Measurements from ENCODE around the gene RAD18.

Gene RAD18

GRCh38 chr3:8856721-8857120 lies 106.6 kb downstream of the RAD18 start:
- DNase-seq, result no peak

DNA sequence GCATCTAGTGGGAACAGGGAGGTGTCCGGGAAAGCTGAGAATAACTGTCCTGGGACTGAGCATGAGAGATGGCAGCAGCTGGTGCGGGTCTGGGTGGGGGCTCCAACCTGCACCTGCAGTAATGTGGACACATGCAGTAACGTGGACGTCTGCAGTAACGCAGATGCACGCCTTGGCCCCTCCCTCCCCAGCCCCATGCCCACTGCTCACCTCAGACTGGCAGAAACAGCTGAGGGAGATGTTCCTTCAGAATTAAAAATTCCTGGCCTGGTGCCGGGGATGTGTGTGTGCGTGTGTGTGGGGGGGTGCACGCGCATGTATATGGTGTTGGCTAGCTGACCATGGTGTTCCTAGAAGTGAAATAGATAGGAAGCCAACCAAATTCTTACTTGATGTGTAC lies 107.2 kb downstream of the RAD18 start:
- DNase-seq, result no peak

GRCh38 chr3:8854656-8855055 lies 108.6 kb downstream of the RAD18 start:
- no peak for DNase-seq

- DNase-seq, result no peak
These were observed 110.2 kb downstream of the RAD18 start for GRCh38 chr3:8853081-8853480.

DNA sequence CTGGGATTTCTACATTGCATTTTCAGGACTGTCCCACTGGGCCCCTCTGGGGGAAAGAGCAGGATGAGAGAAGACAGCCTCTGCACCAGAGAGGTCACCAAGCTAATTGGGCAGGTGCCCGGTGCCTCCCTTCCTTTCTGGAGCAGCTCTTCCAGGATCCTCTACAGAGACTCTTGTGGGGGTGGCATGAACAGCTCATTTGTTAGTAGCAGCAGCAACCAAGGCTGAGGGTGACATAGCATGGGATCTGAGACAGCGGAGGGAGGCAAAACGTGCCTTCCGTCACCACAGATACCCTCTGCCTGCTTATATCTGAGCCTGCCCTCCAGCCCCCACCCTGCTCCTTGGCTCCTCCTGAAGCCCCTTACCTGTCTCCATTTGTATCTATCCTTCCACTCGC lies 110.8 kb downstream of the RAD18 start:
- no peak for DNase-seq

DNA sequence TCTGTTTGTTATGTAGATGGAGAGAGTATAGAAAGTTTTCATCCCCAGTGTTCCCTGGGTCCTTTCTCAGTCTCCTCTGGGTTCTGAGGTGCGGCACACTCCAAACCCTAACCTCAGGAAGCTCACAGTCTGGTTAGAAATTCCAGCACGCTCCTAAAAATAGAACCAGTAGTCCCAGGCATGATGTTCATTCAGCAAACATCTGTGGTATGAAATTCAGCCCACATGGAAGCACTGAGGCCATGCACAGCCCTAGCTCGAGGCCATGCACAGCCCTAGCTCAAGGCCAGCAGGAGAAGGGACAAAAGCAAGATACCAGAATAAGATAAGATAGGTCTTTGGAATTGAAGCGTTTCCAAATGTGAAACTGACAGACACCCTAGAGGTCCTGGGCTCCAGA lies 111.6 kb downstream of the RAD18 start:
- DNase-seq, result no peak

DNA sequence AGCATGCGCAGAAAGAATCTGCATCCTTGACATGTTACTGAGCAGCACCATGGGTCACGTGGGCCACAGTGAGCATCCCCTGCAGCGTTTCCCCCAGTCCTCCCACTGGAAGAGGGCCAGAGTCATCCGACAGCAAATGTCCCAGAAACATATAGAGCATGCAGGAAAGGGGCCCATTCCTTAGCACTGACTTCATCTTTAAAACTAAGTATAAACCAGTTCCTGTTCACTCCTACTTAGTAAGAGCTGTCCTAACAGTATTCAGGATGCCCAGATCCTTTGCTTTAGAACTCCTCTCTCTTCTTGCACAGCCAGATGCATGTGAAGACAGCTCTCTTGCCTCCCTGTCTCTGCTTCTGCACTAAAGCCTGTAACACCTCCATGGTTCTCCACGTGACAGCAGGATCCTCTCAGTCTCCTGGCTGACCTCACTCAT lies 114.6 kb downstream of the RAD18 start:
- DNase-seq, result no peak

DNA sequence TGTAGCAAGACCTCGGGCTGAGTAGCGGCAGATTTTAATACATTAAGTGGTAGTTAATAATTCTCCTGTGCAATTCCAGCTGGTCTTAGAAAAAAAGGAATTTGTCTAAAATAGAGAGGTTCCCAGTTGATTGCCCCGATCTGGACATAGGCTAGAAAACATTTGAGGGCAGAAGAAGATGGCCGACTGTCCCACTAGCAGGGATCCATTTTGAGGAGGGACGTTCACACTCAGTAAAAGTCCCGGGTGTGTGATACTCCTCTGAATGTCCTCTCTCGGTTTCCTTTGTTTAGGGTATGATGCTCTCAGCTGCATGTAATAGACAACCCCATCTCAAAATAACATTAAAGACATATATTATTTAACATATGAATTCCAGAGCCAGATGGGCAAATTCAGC lies 116.0 kb downstream of the RAD18 start:
- no peak for DNase-seq

DNA sequence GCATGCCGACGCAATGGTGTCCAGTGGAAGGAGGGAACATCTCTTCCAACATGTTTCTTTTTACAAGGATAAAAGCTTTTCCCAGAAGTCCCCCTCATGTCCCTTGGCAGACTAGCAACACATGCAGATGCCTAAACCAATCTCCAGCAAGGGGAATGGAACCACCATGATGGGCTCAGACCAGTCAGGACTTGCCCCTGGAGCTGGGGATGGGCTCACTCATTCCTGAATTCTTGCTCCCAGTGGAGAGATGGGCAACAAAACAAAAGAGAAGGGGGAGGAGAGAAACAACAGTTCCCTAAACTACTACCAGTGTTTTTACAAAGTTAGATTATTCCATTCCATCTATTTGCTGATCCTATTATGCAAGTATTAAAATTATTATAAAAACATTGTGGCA lies 117.1 kb downstream of the RAD18 start:
- DNase-seq, result no peak

- no peak for DNase-seq
These were observed 117.6 kb downstream of the RAD18 start for GRCh38 chr3:8845641-8846040.

DNA sequence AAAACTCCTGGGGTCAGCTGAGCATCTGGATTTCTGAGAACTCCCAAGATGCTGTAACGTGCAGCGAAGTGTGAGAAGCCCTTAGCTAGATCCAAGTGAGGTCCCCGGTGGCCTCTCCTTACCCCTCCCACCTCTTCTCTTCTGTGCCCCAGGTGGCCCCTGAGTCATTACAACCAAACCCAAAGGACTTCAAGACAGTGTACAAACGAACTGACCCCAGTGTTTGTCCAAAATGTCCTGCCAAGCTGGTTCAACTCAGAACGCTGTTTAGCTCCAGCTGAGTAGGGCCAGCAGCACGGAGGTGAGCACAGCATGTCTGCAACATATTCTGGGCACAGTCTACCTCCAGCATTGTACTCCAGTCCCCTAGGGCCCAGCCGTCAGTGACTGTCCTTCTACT lies 119.9 kb downstream of the RAD18 start:
- no peak for DNase-seq

GRCh38 chr3:8842293-8842692 lies 121.0 kb downstream of the RAD18 start:
- DNase-seq, result no peak

DNA sequence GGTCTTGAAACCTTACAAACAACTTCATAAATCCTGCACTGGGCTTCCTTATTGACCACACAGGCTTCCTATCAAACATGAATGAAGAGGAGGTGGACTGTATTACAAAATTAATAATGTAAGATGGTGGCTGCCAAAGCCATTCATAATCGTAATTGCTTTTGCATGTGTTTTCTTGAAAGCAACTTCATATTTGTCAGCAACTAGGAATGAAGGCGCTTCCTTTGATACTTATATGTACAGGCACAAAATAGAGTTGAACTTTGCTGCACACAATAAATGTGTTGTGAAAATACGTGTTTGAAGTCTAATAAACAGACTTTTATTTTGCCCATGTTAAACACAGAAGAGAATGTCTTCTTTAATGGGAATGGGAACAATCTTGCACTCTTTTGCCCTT lies 121.8 kb downstream of the RAD18 start:
- no peak for DNase-seq

GRCh38 chr3:8840556-8840955 lies 122.7 kb downstream of the RAD18 start:
- no peak for DNase-seq

- no peak for DNase-seq
These were observed 123.5 kb downstream of the RAD18 start for GRCh38 chr3:8839607-8840325.

DNA sequence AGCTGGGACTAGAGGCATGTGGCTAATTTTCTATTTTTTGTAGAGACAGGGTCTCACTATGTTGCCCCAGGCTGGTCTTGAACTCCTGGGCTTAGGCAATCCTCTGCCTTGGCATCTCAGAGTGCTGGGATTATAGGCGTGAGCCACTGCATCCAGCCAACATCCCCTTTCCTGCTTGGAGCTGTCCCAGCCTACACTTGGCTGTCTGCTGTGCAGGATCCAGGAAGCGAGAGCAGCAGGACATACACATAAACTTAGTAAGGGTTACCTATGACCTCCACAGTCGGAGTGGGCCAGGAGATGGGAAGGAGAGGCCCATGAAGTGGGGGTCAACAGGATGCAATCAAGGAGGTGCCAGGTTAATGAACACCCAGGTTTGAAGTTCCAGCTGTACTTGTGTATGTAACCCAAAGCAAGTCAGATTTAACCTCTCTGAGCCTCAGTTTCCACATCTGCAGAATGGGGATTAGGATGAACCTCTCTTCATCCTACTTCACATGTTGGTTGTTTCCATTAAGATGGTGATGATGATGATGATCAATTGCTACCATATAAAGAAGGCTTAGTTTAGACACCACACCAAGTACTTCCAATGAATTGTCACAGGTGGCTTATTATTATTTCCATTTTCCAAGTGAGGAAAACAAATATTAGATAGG lies 124.4 kb downstream of the RAD18 start:
- DNase-seq, result no peak

GRCh38 chr3:8838234-8838633 lies 125.0 kb downstream of the RAD18 start:
- no peak for DNase-seq

GRCh38 chr3:8837162-8837561 lies 126.1 kb downstream of the RAD18 start:
- DNase-seq, result no peak

GRCh38 chr3:8836096-8836495 lies 127.2 kb downstream of the RAD18 start:
- no peak for DNase-seq

GRCh38 chr3:8835385-8835784 lies 127.9 kb downstream of the RAD18 start:
- DNase-seq, result no peak

- no peak for DNase-seq
These were observed 128.3 kb downstream of the RAD18 start for GRCh38 chr3:8834974-8835373.

GRCh38 chr3:8827641-8828040 lies 135.6 kb downstream of the RAD18 start:
- no peak for DNase-seq

Data from NCI-H2081 (cell line).